ENCODE measurements around the gene CHD5. TPM values are rescaled to one million over a fixed set of nuclear protein-coding genes. Genes with fewer than 3 reads are reported as not detected.

The CHD5 gene
- total RNA-seq, 1 experiment from 2014 or later, result 62.9 TPM

DNA sequence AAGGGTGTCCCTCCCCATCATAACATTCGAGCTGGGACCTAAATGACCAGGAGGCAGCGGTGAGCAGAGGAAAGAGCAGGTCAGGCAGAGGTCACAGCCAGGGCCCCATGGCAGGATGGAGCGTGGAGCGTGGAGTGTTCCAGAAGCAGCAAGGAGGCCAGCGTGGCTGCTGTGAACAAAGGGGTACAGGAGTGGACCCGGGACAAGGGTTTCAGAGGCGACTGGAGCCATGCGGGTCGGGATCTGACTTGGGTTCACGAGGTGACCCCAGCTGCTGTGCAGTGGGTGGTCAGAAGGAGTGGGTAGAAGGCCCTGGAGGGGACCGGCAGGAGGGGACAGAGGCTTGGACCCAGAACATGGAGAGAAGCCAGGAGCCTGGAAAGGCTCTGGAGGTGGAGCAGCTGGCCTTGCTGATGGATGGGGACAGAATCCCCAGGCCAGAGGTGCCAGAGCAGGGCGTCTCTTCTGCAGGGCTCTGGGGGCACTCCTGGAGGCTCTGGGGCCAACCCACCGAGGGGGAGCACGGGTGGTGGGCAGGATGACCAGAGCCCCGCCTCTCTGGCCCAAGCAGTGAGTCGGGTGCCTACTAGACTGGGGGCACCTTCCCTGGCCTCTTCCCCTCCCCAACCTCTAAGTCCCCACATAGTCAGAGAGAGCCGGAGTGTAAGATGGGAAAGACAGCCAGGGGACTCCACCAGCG lies 2.3 kb downstream of the CHD5 start:
- intact Hi-C loops (cut with micrococcal nuclease; ENCODE audit: unreplicated experiment), result no loop called here
- CTCF ChIA-PET, result interaction anchor here (1.0 kb wide), 1 partner anchor 27 kb away, joined by 4 read pairs; no protein-coding TSS in a partner anchor
- POLR2A ChIA-PET, result no interaction called here
- ATAC-seq (no peak), DNase-seq (ENCODE audit: low read depth, low spot score) (no peak)
- peak overlapping the region; percentile 56 to 59; a peak in 3 of 4 replicates for H3K4me3 ChIP-seq (ENCODE audit: low read depth in 2 of 2, low read length in 2 of 2)
- TF ChIP-seq, protein P1, sequence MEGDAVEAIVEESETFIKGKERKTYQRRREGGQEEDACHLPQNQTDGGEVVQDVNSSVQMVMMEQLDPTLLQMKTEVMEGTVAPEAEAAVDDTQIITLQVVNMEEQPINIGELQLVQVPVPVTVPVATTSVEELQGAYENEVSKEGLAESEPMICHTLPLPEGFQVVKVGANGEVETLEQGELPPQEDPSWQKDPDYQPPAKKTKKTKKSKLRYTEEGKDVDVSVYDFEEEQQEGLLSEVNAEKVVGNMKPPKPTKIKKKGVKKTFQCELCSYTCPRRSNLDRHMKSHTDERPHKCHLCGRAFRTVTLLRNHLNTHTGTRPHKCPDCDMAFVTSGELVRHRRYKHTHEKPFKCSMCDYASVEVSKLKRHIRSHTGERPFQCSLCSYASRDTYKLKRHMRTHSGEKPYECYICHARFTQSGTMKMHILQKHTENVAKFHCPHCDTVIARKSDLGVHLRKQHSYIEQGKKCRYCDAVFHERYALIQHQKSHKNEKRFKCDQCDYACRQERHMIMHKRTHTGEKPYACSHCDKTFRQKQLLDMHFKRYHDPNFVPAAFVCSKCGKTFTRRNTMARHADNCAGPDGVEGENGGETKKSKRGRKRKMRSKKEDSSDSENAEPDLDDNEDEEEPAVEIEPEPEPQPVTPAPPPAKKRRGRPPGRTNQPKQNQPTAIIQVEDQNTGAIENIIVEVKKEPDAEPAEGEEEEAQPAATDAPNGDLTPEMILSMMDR (IDR thresholded peaks at IDR 0.05), result no peak
- H3K4me1 ChIP-seq (ENCODE audit: control insufficient read depth, insufficient read depth, low read length), result peaks cover 42% of the 10 kb centered on the region
- H3K27ac ChIP-seq (ENCODE audit: low read length), result peak overlapping the region; percentile 80
- H3K27me3 ChIP-seq (ENCODE audit: control insufficient read depth, insufficient read depth, low read length), result no peaks in the 10 kb centered on the region
- no TSS peak for BruUV-seq (replicated peaks)
- in situ Hi-C loops (cut with HindIII; ENCODE audit: low pct_unique_long_range_greater_than_20kb, low sequenced_read_pairs), result no loop called here
- no peaks in the 10 kb centered on the region for H3K36me3 ChIP-seq (ENCODE audit: control insufficient read depth, insufficient read depth, low read length)
- no peaks in the 10 kb centered on the region for H3K9me3 ChIP-seq (ENCODE audit: control insufficient read depth, insufficient read depth, low read depth, low read length)

DNA sequence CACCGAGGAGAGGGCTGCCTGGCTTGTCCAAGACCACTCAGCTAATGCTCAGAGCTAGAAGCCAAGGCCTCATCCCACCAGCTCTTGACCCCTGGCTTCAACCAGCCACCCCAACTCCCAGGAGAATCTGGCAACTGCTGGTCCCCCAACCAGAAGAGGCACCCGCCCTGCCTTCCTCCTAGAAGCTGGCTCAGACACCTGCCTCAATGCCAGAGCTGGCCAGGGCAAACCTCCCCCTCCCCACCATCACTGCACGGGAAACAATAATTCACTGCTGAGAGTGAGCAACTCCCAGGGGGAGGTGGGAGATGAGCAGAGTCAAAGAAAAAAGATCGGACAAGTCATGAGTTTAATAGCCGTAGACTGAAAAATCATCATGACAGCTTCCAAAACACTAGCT lies 3.3 kb downstream of the CHD5 start:
- no peaks in the 10 kb centered on the region for H3K9me3 ChIP-seq (ENCODE audit: control insufficient read depth, insufficient read depth, low read depth, low read length)
- in situ Hi-C loops (cut with HindIII; ENCODE audit: low pct_unique_long_range_greater_than_20kb, low sequenced_read_pairs), result no loop called here
- H3K27ac ChIP-seq (ENCODE audit: low read length), result no peak overlapping the region; the same call in 1 of the 2 replicates
- ATAC-seq, result no peak
- TF ChIP-seq, protein P2, sequence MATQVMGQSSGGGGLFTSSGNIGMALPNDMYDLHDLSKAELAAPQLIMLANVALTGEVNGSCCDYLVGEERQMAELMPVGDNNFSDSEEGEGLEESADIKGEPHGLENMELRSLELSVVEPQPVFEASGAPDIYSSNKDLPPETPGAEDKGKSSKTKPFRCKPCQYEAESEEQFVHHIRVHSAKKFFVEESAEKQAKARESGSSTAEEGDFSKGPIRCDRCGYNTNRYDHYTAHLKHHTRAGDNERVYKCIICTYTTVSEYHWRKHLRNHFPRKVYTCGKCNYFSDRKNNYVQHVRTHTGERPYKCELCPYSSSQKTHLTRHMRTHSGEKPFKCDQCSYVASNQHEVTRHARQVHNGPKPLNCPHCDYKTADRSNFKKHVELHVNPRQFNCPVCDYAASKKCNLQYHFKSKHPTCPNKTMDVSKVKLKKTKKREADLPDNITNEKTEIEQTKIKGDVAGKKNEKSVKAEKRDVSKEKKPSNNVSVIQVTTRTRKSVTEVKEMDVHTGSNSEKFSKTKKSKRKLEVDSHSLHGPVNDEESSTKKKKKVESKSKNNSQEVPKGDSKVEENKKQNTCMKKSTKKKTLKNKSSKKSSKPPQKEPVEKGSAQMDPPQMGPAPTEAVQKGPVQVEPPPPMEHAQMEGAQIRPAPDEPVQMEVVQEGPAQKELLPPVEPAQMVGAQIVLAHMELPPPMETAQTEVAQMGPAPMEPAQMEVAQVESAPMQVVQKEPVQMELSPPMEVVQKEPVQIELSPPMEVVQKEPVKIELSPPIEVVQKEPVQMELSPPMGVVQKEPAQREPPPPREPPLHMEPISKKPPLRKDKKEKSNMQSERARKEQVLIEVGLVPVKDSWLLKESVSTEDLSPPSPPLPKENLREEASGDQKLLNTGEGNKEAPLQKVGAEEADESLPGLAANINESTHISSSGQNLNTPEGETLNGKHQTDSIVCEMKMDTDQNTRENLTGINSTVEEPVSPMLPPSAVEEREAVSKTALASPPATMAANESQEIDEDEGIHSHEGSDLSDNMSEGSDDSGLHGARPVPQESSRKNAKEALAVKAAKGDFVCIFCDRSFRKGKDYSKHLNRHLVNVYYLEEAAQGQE (IDR thresholded peaks at IDR 0.05; ENCODE audit: insufficient read depth in 1 of 2, low read depth in 2 of 2, low read length in 1 of 2), result no peak
- ChIA-PET CTCF (interaction anchor here (1.0 kb wide), 1 partner anchor 28 kb away, joined by 4 read pairs; no protein-coding TSS in a partner anchor), POLR2A (no interaction called here)
- no TSS peak for BruUV-seq (replicated peaks)
- no peak for DNase-seq (ENCODE audit: low read depth, low spot score)
- H3K4me1 ChIP-seq (ENCODE audit: control insufficient read depth, insufficient read depth, low read length), result peaks cover 43% of the 10 kb centered on the region
- H3K4me3 ChIP-seq (ENCODE audit: low read depth in 2 of 2, low read length in 2 of 2), result no peak overlapping the region
- no peaks in the 10 kb centered on the region for H3K27me3 ChIP-seq (ENCODE audit: control insufficient read depth, insufficient read depth, low read length)
- no peaks in the 10 kb centered on the region for H3K36me3 ChIP-seq (ENCODE audit: control insufficient read depth, insufficient read depth, low read length)
- intact Hi-C loops (cut with micrococcal nuclease; ENCODE audit: unreplicated experiment), result no loop called here

DNA sequence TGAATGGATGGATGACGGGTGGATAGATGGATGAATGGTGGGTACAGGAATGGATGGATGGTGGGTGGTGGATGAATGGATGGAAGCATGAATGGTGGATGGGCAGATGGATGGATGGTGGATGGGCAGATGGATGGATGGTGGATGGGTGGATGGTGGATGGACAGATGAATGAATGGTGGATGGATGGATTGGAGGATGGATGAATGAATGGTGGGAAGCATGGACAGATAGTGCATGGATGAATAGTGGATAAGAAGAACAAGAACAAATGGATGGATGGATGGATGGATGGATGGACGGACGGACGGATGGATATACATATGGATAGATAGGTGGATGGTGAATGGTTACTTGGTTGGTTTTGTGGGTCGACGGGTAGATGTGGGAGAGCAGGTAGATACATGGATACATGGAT lies 4.7 kb downstream of the CHD5 start:
- no peak overlapping the region for H3K4me3 ChIP-seq (ENCODE audit: low read depth in 2 of 2, low read length in 2 of 2)
- no peak overlapping the region for H3K27ac ChIP-seq (ENCODE audit: low read length)
- H3K9me3 ChIP-seq (ENCODE audit: control insufficient read depth, insufficient read depth, low read depth, low read length), result no peaks in the 10 kb centered on the region
- DNase-seq (ENCODE audit: low read depth, low spot score) (no peak), ATAC-seq (no peak)
- intact Hi-C loops (cut with micrococcal nuclease; ENCODE audit: unreplicated experiment) (no loop called here), in situ Hi-C loops (cut with HindIII; ENCODE audit: low pct_unique_long_range_greater_than_20kb, low sequenced_read_pairs) (no loop called here)
- no peaks in the 10 kb centered on the region for H3K36me3 ChIP-seq (ENCODE audit: control insufficient read depth, insufficient read depth, low read length)
- CTCF ChIA-PET, result no interaction called here
- POLR2A ChIA-PET, result no interaction called here
- TF ChIP-seq TCF7L2 (IDR thresholded peaks at IDR 0.05; ENCODE audit: low read depth, low read length) (no peak), POLR2AphosphoS5 (IDR thresholded peaks at IDR 0.05; ENCODE audit: low read depth, low read length) (no peak), SIN3A (IDR thresholded peaks at IDR 0.05; ENCODE audit: borderline replicate concordance, insufficient read depth, low read depth, low read length) (no peak)
- TF ChIP-seq, protein P1 (IDR thresholded peaks at IDR 0.05), result no peak
- TF ChIP-seq, protein P2 (IDR thresholded peaks at IDR 0.05; ENCODE audit: insufficient read depth in 1 of 2, low read depth in 2 of 2, low read length in 1 of 2), result no peak
- BruUV-seq (replicated peaks), result no TSS peak
- no peaks in the 10 kb centered on the region for H3K27me3 ChIP-seq (ENCODE audit: control insufficient read depth, insufficient read depth, low read length)
- peaks cover 44% of the 10 kb centered on the region for H3K4me1 ChIP-seq (ENCODE audit: control insufficient read depth, insufficient read depth, low read length)
